GM18951 (cell line): ENCODE measurements around the gene SH3RF1.

Source experiments
- POLR2A ChIP-seq: IDR thresholded peaks from 4 replicates; pipeline ENCODE4 v1.6.1; 2011; ENCODE audit warnings: mild to moderate bottlenecking; ENCODE audit not compliant: insufficient read length, insufficient read depth; ENCODE audit errors: extremely low read depth
- in situ Hi-C: fragments of 300-500 bp; cut with MboI; formaldehyde crosslinking; loops from one replicate; pipeline ENCODE4 v1.12.0; 2022; ENCODE audit warnings: low sequenced_read_pairs, mixed read lengths, inconsistent platforms; ENCODE audit not compliant: unreplicated experiment

The SH3RF1 gene

GRCh38 chr4:169267070-169267469 is 3.7 kb downstream of the SH3RF1 start:
- in situ Hi-C loops: no loop called here
- no peak for TF ChIP-seq POLR2A

- in situ Hi-C loops: no loop called here
- no peak for TF ChIP-seq POLR2A
Observed at GRCh38 chr4:169266661-169267060, 4.1 kb downstream of the SH3RF1 start.

GRCh38 chr4:169266081-169266480 is 4.7 kb downstream of the SH3RF1 start:
- in situ Hi-C loops: no loop called here
- TF ChIP-seq POLR2A: no peak

GRCh38 chr4:169263791-169264392 is 6.9 kb downstream of the SH3RF1 start:
- in situ Hi-C loops: no loop called here
- TF ChIP-seq POLR2A: no peak

GRCh38 chr4:169260217-169260866 is 10.4 kb downstream of the SH3RF1 start:
- in situ Hi-C loops: no loop called here
- TF ChIP-seq POLR2A: no peak

- no peak for TF ChIP-seq POLR2A
- in situ Hi-C loops: no loop called here
Observed at GRCh38 chr4:169259271-169259670, 11.5 kb downstream of the SH3RF1 start.

GRCh38 chr4:169258141-169258540 is 12.6 kb downstream of the SH3RF1 start:
- in situ Hi-C loops: no loop called here
- no peak for TF ChIP-seq POLR2A

- in situ Hi-C loops: no loop called here
- no peak for TF ChIP-seq POLR2A
Observed at GRCh38 chr4:169256856-169257761, 13.6 kb downstream of the SH3RF1 start.

GRCh38 chr4:169256101-169256612 is 14.6 kb downstream of the SH3RF1 start:
- no peak for TF ChIP-seq POLR2A
- in situ Hi-C loops: no loop called here

GRCh38 chr4:169254546-169254983 is 16.2 kb downstream of the SH3RF1 start:
- no peak for TF ChIP-seq POLR2A
- in situ Hi-C loops: no loop called here

GRCh38 chr4:169253904-169254303 is 16.9 kb downstream of the SH3RF1 start:
- in situ Hi-C loops: no loop called here
- no peak for TF ChIP-seq POLR2A

GRCh38 chr4:169253113-169253671 is 17.6 kb downstream of the SH3RF1 start:
- in situ Hi-C loops: no loop called here
- TF ChIP-seq POLR2A: no peak
